HPDE6-E6E7 (cell line): ENCODE results near the gene PCSK6.
"Not testable (repeated sequence)": the region's sequence is repeated elsewhere in the genome, so short reads cannot be mapped to it uniquely, and the experiment has no call there.

Experiments
- DNase-seq: peaks from one replicate; pipeline ENCODE4 v3.0.0; 2011; ENCODE audit warnings: missing footprints; ENCODE audit errors: extremely low spot score

Gene PCSK6

DNA sequence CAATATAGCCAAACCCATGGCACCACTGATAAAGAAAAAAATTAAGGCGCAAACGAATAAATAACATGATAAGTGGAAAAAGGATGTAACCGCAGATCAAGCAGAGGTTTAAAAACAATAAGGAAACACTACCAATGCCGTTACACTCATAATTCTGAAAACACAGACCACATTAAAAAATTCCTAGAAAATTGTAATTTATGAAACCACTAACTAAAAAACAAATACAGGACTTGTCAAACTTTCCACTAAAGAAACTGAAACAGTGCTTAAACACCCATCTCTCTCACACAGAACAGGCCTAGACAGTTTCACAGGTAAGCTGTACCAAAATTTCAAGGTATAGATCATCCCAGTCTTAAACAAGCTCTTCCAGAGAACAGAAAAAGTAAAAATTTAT, 28.4 kb downstream of the PCSK6 start:
- DNase-seq: no peak

DNA sequence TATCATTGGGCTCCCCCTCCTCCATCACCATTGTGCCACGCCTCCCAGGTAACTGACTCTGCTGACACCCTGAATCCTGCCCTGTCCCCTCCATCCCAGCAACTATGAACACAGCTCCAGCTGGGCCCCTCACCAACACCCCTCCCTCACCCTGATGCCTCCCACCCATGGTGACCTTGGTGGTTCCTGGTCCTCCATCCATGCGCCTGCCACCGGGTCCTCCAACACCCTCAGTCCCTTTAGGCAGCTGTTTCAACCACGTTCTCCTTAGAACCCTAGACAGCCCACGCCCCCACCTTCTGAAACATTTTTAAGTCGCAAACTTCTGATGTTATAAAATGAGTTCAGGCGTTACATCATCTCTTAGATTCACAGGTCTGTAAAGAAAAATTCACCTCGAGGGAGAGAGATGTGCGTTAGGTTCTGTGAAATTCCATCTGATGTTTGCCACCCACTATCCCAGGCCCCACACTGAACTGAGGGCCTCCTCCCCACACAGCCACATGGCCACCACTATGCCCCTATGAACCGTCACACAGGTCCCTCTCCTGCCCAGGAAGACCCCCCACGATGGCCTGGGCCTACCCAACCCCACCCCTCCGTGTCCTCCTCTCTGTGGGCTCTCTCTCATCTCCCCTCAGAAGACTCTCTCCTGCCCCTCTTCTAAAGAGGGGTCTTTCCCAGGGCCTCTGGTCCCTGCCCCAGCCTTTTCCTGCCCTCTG, 29.8 kb downstream of the PCSK6 start:
- DNase-seq: no peak

DNA sequence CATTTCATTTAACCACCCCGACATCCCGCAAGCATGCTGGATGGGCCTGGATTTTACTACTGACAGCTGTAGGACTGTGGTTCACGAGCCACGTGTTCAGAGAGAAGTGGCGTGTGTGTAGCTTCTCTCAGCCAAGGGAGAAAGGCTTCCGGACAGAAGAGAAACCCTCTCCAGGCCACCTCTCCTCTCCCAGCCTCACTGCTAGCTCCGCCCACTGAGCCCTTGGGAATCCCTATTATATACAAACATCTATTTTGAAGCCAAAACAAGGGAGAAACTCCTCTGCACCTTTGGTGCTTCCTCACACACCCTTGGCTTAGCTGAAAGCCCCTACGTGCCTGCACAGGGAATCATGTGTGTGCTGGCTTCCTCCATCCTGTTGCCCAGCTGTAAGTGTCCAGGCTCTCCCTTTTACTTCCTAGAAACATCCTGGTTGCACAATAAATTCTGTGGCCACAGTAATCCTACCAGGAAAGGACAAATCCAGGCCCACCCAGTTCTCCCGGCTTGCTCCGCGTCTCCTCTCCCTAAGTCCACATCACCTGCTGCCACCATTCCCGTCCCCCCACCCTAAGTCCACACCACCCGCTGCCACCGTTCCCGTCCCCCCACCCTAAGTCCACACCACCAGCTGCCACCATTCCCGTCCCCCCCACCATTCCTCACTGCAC, 30.5 kb downstream of the PCSK6 start:
- no peak for DNase-seq

DNA sequence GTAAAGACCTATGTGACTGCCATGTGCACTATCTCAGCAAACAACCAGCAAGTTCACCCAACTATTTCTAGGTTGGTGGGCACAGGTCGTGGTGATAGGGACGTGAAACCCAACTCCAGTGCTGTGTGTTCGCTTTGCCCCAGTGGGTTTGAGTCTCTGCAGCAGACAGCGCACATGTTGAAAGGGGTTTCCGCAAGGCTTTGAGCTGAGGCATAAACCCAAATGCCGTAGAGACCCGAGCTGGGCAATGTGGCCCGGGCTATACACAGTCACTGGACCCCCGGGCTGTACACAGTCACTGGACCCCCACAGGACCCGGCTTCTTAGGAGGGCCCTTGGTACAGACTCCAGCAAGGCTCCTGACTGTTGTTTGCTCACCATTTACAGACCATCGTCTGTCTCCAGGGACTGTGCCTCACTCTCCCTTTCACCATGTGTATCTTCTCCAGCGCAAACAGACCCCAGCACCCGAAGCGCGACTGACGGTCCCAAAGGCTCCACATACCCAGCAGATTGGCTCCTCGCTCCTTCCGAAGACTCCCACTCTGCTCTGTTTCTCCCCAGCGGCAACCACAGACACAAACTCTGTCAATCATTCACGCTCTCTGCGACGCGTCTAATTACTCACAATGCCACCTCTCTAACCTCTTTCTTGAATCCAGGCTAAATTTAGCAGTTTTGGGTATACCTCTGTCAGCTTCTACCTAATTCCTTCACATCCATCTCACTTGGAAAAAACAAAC, 31.2 kb downstream of the PCSK6 start:
- DNase-seq: no peak

DNA sequence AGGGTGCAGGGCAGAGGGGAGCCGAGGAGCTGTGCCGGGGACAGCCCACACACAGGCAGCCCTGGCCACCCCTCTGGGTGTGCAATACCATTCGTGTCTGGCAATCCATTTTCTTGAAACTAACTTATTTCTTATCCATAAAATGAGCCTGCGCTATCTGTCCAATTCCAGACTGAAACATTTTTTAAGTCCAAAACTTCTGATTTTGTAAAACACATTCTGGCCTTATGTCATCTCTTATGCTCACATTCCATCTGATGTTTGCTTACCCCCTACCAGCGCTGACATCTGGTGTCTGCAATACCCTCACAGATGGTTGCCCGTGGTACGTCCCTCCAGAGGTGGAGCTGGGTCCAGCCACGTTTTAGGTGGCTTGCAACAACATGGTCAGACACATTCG, 31.8 kb downstream of the PCSK6 start:
- no peak for DNase-seq

DNA sequence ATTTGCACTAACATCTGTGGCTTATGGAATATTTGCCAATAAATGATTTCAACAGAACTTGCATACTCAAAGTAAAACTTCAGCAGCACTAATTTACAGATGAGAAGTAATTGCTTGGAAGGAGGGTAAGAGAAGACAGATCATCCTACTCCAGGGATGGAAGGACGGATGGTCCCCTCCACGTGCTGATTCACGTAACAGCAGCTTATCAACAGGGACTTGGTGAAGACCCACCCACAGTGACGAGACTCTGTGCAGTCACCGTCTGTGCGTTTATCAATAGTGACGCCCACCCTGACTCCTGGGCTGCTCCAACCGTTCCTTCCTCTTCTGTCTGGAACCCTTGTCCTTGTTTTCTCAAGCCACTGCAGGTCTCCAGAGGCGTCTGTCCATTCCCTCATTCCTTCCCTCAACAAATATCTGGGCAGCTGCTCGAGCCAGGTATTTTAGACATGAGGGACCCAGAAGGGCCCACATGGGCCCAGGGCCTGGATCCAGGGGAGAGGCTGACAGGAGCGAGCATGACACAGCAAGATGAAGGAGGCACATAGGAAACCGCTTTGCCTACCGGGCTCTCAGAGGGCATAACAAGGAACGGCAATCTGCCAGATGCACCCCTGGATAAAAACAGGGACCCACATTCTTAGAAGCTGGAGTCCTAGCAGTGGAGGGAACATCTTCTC, 33.3 kb downstream of the PCSK6 start:
- DNase-seq: no peak

DNA sequence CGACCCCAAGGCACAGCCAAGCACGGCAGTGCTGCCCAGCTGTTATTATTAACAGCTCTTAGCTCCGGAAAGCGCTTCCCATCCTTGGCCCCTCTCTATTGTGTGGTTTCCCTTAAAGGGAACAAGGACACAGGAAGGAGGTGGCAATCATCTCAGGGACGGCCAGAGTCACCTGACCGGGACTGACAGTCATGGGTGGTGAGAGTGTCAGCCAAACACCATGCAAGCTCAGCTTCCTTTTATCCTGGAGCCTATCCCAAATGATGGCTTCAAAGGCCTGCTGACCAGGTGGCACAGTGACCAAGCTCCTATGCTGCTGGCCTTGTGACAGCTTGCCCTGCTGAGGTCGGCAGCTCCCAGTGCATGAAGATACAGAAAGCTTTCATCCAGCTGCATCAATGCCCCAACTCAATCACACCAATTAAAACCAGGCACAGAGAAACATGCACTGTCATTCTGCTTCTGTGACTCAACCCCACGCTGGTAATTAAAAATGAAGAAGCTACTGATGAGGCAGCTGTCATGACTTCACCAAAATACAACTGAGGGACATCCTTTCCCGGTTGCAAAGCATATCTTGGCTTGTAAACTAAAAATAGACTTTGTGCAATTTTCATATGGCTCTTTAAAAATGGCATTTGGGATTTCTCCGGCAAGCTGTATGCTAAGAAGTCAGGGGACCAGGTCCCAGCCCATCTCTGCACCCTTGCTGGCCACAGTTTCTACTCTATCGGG, 34.0 kb downstream of the PCSK6 start:
- no peak for DNase-seq

DNA sequence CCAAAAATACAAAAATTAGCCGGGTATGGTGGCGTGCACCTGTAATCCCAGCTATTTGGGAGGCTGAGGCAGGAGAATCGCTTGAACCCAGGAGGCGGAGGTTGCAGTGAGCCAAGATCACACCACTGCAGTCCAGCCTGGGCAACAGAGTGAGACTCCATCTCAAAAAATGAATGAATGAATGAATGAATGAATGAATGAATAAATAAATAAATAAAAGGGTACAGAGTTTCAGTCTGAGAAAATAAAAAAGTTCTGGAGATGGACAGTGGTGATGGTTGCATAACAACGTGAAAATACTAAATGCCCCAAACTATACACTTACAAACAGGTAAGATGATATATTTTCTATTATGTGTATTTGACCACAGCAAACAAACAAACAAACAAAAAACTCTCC, 34.7 kb downstream of the PCSK6 start:
- not testable (repeated sequence) for DNase-seq

DNA sequence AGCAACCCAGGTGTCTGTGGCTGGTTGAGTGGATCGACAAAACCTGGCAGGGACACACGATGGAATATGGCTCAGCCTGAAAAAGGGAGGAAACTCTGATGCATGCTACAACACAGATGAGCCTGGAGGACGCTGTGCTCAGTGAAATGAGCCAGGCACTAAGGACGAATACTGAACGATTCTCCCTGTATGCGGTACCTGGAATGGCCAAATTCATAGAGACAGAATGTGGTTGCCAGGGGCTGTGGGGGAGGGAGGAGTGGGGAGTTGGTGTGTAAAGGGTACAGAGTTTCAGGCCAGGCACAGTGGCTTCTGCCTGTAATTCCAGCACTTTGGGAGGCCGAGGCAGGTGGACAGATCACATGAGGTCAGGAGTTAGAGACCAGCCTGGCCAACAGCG, 35.1 kb downstream of the PCSK6 start:
- no peak for DNase-seq

DNA sequence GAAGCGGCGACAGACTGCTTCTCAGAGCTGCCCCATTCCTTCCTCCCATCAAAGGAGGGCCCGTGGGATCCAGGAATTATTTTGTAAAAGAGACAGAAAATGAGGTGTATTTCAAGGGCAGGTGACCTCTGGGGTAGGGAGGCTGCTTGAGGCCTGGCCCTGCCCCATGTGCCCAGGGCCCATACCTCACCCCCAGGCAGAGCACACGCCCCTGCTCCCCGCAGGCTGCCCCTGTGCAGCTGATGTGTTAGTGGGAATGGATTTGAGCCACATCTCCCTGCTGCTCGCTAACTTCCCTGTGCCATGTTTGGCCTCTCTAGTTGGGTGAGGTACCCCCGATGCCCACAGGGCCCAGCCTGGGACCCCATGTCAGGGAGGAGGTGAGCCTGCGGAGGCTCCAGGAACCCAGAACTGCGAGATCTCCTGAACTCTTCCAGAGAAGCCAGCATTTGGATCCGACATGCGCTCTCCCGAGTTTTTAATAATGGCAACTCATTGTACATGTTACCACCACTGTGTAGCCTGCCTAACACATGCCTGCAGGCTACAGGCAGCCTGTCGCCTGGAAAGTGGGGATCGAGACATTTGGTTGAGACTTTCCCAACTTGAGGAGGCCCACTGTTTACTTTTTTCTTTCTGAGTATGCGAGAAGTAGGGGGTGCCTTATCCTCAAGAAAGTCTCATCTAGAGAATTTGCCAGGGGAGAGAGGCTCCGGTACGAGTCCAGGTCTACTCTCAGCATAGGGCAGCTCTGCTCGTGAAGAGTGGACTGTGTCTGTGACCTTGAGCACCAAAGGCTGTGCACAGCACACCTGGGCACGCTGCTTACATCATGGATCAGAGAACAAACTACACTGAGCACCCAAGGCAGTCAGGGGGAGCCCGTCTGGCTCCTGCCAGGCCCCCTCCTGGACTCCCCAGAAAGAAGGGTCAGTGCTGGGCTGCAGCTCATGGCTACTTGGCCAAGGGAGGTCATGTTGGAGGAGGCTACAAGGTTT, 36.1 kb downstream of the PCSK6 start:
- no peak for DNase-seq

DNA sequence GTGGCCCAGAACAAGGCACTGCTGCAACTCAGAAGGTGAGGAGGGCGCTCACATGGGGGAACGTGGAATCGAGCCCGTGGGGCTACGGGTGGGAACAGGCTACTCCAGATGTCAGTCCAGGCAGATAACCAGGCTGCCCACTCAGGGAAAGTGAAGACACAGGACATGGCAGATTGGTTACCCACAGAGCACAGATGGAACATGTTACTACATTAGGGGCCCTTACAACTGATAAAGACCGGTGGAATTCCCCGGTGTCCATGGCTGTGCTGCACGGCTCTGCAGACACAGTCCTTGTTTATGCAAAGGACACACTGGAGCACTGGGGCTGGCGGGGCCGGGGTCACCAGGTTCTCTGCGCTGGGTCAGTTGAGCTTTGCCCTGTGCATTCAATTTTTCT, 36.9 kb downstream of the PCSK6 start:
- no peak for DNase-seq

DNA sequence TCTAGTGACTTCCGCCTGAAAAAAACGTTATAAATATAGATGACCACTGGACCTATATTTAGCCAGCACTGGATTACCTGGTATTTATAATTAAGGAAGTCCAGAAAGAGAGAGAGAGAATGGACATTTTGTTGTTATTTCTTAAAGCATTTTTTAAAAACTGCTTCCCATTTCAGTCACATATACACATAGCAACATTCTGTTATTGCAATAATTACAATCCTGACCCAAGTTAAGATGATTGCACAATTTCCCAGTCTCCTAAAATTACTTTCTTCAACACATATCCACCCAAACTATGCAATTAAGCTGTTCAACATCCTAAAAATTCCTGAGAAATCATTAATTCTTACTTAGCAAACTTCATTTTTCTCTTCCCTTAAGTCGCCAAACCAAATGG, 37.7 kb downstream of the PCSK6 start:
- no peak for DNase-seq

DNA sequence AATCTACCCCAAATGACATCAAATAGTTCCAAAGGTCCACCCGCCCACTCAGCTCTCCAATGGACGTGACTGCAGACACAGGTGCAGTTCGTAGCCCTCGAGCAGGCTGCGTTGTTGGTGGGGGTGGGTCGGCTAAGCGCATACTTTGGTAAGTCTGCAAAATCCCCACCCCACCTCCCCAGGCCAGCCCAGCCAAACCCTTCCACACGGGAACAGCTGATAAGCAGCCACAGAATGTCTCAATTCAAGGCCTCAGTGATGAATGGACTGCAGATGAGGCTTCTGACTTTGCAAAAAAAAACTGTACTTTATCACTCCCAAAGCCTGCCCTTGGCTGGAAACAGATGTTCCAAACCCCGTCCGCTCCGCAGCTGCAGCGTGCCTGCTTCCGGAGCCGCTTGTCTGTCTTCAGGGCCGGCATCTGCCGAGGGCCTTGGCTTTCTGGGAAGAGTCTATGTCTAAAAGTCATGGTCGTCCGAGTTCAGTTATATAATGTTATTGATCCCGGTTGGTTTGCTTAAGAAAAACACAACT, 38.2 kb downstream of the PCSK6 start:
- no peak for DNase-seq

DNA sequence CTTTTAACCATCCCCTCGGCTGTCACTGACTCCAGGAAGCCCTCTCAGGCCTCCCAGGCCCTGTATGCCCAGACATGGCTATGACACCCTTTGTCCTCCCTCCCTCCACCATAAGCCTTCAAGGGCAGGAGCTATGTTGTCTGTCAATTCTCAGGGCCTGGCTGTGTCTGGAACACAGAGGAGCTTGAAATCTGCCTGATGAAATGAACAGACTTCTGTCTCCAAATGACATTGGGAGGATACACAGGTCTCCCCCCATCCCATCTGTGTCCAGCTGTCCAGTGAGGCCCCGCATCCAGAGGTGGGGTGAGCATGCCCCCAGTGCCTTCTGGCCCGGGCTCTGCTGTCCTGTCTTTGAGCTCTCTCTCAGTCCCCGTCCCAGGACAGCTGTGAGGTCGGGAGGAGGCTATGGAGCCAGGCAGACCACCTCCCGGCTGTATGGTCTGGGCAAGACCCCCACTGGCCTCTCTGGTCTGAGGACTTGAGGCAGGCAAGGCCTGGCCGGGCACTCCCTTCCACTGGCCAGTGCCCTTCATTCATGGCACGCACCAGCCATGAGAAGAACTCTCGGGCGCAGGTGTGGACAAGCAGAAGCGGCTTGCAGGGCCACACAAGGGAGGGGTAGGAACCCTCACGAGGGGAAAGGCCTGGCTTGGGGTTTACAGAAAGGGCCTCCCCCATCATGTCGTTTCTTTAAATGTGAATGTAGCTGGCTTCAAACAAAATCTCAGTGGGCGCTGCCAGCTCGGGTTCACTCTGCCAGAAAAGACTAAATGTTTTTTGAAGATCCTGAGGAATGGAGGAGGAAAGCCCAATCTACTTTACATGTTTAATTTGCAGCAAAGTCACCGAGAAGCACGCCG, 38.9 kb downstream of the PCSK6 start:
- DNase-seq: no peak

DNA sequence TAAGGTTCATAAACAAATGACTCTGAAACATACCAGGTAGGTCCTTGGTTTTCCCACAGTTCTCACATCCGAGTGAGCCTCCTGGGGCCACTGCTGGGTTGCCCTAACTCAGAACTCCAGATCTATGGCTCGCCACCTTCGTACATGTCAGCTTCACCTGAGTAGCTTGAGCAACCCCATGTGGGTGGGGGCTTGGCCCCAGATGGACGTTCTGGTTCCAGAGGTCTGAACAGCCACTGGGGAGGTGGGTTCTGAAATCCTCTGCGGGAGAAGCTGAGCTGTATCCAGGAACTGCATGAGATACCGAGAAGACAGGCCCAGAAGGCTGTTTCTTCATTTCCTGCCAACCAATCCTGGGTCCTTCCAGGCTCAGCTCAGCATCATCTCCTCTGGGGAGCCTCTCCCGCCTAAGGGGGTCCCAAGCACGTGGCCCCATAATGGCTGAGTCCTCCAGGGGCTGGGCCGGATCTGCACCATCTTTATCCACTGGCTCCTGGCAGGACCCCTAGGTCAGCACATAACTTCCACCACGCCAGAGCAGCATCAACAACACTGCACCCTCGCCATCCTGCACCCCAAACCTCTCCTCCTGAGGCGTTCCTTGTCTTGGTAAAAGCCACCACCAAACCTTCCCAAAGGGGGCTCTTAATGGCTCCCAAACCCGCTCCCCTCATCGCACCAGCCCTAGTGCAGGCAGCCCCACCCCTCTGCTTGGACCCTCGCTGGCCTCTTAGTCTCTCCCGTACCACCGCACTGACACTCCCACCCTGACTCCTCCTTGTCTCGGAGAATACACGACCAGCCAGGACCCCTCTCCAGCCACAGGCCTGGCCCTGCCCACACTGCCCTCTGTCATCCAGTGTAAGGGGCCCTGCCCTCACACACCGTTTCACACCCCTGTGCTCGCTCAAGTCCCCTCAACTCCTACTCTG, 39.8 kb downstream of the PCSK6 start:
- DNase-seq: no peak

DNA sequence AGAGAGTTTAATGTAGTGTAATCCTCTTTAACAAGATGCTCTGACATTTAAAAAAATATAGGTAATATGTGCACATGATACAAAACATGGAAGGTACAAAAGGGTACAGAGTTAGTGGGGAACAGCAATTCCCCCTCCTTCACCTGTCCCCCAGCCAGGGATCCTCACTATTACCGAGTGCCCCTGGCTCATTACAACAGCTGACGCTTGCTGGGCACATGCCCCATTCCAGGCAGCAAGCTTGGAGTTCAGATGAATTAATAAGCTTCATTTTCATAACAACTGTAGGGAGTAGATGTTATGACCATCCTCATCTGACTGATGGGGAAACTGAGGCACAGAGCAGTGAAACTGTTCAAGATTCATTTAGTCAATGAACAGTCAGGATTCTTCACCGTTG, 41.2 kb downstream of the PCSK6 start:
- DNase-seq: no peak

DNA sequence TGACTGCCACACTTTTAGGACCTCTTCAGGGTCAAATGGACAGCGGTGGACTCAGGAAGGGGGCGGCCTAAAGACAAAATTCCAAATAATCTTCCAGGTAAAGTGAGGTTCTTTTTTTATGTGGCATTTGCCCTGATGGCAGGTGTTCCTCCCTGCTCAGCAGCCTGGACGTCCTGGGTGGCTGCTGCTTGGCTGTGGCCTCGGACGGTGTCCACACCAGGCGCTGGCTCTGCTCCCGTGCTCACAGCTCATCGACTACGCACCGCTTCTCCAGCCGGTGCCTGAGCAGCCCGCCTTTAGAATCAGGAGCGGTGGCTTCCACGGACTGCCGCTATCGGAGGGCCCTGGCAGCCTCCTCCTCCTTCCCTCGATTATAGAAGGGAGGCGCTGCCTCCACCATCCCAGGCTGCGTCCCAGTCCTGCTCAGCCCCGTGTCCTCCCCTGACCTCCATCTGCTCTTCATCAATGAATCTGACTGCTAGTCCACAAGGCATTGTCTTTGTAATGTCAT, 41.9 kb downstream of the PCSK6 start:
- no peak for DNase-seq

DNA sequence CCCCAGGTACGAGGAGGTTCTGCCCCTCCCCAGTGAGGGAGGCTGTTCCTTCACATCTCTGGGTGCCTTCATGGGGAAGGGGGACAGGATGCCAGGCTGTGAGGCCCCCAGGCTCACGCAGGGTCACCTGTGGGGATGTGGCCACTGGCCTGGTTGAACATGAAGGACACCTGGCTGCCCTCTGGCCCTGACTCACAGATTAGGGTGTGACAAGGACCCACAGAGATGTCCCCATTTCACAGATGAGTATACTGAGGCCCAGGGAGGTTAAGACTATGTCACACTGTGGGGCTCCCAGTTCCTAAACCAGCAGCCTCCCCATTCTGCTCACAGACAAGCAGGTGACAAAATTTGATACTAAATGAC, 42.4 kb downstream of the PCSK6 start:
- no peak for DNase-seq
